Activated T-cell treated with anti-CD3 and anti-CD28 coated beads for 4 hours (primary cell): ENCODE data around the gene NPR3.
"Not testable (repeated sequence)": the region's sequence is repeated elsewhere in the genome, so short reads cannot be mapped to it uniquely, and the experiment has no call there.

ENCODE experiments used
- DNase-seq: peaks from one replicate; pipeline ENCODE4 v3.0.0-alpha.2; 2020

Gene NPR3

DNA sequence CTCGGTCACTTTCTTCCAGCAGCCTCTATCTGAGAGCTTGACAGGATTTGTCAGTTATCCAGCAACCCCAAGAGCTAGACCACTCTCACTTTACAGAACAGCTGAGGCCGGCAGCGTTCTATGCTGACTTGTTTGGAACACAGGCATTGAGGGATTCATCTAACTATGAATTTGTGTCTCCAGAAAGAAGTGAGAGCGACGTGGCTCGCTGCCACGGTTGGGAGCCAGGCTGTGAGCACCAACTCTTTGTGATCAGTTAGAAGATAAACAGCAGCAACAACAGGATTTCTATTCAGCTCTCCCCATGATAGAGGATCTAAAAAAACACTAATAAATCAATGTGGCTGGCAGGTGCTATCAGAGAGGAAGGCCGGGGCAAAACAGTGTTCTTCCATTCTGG is 58.6 kb downstream of the NPR3 start:
- DNase-seq = no peak

DNA sequence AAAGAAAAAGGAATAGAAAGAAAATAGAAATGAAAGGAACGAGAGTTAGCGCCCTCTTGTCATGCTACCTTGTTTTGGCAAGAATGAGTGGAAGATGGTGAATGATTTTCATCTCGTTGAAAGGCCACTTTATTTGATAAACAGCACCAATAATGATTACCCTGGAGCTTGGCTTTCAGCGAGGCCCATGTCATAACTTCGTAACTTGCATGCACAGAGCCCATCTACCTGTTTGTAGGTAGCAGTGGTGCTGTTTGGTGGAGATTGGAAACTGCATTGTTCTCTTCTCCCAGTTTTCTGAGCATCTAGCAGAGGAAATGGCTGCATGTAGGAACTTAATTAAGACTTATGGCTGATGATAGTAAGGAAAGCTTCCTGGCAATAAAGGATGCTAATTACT is 59.3 kb downstream of the NPR3 start:
- DNase-seq = no peak

DNA sequence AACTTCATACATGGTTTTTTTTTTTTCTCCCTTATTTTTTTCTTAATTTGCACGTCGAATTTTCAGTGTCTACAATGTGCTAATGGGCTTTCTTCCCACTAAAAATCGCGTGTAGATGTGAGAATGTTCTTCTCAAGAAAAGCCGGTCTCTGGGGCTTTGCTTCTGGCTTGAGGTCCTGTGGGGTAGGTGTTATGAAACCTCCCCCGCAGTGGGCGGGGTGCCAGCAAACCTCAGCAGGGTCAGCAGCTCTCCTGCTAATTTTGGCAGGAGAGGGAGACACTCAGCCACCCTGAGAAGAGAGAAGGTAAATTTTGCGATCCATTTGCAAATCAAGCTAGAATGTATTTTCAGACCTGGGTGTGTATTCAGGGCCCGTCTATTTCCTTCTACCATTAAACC is 59.9 kb downstream of the NPR3 start:
- no peak for DNase-seq

DNA sequence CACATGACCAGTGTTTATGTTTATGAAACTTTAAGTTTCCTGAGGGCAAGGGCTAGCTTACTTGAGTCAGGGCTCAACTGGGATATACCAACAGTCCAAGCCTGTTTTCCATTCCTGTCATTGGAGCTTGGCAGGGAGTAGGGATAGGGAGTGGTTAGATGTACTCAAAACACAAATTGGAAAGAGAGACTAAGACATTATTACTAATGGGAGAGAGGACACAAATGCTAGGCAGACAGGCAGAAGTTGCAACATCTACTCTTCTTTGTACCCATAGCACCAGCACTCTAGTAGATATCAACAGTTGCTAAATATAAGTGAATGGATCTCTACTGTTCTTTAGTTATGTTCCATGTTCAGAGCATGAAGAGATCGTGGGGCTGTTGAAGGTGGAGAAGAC is 62.8 kb downstream of the NPR3 start:
- DNase-seq = no peak

DNA sequence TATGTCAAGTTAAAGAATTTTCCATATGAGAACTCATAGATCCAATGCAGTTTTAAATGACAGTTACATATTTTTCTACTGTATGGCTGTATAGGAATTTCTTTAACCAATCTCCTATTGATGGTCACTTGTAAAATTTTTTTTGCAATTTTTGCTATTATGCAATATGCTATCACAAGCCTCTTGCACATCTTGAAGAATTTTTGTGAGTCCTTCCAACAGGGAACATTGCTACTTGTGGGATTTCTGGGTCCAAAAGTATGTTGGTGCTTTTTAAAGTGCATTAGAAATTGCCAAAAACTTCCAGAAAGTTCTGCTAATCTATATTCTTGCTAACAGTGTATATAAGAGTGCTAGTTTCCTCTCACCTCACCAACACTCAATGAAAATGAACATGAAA is 65.1 kb downstream of the NPR3 start:
- DNase-seq = no peak

DNA sequence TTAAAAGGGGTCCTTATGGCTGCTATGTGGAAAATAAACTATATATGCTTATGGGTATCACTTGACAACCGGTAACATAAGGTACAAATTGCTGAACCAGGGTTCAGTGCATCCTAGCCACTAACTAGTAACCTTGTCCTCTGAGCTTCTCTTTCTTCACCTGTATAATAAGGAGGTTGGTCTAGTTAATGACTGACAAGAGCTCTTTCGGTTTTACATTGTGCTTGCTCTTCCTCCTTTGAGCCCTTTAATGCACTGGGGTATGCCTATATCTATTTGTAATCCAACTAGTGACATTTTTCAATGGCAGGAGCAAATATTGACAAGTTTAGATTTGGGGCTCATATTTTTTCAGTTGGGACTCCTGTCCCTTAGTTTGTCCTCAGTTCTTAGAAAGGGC is 66.1 kb downstream of the NPR3 start:
- no peak for DNase-seq

DNA sequence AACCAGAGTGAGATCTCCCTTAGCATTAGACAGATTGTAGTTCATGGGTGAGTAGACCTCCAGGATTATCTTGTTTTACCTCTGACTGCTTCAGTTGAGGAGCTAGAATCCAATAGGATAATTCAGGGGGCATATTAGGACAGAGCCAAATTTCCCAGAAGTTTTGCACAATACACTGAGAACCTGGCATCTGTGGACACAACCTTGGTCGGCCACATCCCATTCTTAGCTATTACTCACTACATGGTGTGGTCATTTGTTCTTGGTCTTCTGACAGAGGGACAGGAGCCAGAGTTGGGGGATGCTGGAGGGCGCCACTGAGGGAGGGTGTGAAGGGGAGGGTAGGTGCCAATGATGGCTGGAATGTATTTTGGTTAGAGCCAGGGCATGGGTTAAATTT is 66.6 kb downstream of the NPR3 start:
- DNase-seq = no peak

DNA sequence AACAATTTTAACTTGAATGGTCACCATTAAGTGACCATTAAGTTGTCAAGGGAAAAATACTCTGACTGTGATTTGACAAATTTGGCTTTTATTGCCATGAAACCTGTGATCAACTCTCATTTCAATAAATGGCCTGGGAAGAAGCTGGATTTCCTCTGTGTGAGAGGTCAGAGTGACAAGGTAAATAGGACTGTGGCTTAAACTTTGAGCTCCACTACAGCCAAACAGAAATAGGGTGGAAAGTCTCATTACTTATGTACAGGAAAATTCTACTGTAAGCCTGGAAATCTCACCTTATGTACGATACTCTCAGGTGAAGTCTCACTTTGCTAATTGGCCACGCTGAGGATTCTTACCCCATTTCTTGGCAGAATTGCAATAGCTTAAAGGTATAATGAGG is 67.3 kb downstream of the NPR3 start:
- no peak for DNase-seq

DNA sequence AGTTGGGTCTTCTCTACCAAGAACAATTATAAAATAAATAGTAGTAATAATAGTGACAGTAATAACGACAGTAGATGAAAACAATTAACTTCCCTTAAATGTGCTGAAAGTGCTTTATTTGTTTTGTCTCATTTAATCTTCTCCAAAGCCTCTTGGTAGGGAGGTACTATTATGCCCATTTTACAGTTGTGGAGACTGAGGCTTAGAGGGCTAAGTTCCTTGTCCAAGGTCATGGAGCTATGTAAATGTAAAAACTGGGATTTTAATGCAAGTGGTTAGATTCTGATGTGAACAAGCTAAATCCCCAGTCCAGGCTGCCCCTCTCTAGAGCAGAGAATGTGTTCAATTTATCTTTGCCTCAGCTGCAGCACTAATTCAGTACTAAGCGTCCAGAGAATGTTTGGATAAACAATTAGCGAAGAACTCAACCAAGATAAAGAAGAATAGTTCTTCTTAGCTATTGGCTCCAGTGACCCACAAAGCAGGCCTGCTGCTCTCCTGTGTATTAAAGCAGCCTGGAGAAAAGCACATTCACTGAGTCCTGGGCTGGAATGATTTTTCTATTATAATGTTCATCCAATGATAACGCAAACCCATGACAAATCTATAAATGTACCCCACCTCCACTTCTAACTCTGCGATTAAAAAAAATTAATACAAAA is 68.8 kb downstream of the NPR3 start:
- no peak for DNase-seq

DNA sequence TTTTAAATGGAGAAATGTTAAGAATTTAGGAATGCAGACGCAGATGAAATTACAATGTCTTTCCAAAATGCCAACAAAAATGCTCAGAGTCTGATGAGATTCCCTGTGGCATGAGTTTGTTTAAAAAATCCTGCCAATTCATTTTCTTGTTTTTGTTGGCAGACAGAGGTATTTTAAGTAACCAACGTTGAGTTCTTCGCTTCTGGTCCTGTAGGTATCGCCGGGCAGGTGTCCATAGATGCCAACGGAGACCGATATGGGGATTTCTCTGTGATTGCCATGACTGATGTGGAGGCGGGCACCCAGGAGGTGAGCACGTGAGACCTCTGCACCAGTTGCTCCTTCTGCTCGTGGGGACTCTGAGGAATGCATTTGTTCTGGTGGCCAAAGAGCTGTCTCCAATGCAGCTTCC is 69.4 kb downstream of the NPR3 start:
- DNase-seq = no peak

DNA sequence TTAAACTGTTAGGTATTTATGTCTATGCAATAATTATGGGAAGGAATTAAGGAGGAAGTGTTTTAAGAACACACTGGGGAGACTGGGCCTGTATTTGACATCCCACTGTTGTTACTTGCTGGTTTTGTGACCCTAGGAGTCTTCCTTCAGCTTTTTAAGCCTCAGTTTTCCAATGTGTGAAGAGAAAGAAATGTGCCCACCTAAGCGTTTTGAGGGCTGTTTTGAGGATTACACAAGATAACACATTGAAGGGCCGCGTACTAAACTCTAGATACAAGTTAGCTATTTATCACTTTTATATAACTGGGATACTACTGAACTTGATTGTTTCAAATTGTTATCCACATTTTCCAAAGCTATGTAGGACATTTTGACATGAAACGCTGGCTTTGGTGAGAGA is 72.5 kb downstream of the NPR3 start:
- no peak for DNase-seq

DNA sequence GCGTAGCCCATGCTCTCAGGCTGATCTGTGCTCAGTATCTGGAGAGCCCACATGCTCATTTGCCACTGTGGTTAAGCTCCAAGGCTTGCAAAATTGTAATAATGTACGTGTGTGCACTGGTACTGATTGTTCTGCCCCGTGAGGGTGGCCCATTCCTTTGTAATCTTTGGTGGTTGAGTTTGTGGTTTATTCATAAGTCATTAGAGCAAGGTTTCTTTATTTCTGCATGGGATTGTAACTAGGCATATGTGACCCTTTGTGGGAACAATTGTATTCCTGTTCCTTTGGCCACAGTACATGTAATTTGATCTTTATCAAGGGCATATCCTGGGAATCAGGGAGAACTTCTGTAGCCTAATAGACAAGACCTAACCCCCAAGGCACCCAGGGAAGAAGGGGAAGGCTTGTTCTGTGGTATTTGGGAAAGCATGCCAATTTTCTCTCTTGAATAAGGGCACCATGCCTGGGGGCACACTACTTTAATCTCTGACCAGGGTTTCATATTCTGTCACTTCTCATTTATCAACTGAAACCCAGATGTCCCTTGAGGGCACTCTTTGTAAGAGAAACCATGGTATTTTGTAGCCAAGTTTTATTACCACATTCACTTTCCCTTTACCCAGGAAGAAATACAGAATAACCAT is 74.6 kb downstream of the NPR3 start:
- no peak for DNase-seq

DNA sequence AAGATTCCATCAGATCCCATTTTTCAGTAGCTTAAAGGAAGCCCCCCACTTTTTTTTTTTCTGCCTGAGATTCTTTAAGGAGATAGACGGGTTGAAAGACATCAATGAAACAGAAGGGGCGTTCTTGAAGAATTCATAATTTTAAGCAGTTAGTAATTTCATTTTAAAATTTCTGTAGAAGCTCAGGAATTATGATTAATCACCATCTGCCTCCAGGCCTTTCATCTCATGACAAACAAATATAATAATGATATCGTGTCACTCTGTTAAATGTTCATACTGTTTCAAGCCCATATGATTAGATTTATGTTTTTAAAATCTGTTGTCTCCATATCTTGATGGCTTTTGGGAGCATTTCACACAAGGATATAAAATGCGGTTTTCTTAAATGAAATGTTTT is 75.2 kb downstream of the NPR3 start:
- DNase-seq = no peak

DNA sequence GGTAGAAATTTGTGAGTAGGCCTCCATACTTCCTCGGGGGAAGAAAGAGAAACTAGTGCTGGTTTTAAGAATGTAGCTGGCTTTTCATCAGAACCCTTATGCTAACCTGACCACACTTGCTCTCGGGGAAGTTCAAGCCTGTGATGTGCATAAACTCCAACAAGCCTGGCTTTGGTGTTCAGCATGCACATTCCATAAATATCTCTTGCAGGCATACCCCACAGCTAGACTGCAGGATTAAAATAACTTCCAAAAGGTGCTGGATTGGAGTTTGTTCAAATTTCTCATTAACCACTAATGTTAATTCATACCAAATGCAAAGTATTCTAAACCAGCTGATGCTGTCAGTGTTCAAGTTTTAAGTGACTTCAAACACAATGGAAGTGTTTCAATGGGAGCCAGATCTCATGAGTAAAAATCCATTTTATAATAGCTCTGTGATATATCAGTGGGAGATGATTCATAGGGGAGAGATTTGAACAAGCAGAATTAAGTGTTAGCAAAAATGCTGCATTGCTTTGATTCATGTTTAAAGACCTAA is 79.4 kb downstream of the NPR3 start:
- no peak for DNase-seq

DNA sequence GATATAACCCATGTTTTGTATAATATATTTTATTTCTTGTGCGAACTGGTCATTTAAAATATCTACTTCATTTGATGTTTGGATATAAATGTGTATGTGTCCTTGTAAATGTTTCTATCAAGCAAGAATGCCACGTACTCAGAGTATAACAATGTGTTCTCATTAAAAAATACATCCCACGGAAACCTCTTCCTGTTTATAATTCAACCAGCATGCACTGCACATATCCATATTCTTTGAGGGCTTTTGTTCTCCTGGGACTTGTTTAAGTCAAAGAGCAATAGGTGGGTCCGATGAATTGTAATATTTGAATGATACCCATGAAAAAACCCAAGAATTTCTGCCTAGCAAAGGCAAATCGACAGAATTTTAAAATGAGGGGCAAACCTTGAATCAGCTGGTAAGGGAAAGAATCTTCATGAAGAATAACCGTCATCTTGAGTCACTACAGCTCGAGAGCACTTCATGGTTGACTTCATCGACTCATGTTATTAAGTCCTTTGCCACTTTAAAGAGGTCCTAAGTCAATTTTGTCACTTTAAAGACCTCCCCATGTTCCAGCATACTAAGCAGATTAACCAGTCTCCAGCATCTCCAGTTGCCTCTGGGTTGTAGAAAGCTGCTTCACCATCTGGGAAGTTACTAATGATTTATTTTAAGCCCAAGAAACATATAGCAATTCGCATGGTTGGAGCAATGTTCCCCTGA is 80.6 kb downstream of the NPR3 start:
- DNase-seq = no peak

DNA sequence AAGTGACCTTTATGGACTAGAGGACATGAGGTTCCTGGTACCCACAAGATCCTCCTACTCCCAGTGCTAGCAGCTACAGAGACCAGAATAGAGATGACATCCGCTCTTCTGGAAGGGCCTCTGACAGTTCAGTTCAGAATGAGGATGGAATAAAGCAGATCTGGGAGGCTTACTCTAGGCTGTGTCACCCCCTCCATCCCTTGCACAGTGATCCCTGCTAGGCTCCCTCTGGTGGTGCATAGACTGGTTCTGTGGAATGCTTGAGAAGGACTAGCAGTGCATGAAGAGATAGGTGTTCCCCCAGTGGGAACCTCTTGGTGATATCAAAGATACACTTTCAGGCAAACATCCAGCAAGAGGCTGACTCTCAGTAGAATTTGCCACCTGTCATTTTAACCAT is 83.0 kb downstream of the NPR3 start:
- DNase-seq = no peak

DNA sequence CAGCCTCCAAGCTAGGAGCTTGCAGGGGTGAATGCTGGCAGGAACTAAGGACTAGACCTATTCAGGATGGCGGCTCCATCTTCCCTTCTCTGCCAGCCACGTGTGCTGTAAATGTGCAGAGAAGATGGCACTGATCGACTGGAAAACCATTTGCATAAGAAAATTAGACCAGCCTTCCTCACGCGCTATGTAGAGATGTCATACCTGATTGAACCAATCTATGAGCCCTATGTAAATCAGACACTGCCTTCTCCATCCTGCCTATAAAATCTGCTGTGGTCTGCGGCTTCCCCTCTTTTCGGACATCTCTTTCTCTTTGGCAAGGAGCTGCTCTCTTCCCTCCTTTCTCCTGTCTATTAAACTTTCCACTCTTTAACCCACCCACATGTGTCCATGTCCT is 91.6 kb downstream of the NPR3 start:
- no peak for DNase-seq

DNA sequence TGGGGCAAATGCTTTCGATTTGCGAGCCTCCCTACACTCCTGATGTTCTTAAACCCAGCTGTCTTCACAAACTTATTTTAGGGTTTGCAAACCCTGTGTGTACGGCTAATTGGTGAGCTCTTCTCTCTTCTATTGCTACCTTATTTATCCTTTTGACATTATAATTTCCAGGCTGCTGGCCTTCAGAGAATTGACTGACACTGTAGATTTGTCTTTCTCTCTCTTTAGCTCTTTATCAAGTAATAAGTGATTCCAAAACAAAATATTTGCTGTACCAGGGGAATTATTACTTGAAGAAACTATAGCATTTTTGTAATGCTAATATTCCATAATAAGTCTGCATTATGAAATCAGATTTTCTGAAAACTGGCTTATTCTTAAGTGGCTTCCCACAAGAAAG is 92.5 kb downstream of the NPR3 start:
- no peak for DNase-seq

DNA sequence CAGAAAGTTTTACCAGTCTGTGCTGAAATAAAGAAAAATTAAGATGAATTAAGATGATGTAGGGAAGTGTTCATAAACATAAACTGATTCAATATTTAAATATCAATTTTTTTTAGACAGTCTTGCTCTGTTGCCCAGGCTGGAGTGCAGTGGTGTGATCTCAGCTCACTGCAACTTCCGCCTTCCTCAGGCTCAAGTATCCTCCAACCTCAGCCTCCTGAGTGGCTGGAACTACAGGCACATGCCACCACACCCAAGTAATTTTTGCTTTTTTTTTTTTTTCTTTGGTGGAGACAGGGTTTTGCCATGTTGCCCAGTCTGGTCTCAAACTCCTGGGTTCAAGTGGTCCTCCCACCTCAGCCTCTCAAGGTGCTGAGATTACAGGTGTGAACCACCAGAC is 94.3 kb downstream of the NPR3 start:
- DNase-seq = not testable (repeated sequence)

DNA sequence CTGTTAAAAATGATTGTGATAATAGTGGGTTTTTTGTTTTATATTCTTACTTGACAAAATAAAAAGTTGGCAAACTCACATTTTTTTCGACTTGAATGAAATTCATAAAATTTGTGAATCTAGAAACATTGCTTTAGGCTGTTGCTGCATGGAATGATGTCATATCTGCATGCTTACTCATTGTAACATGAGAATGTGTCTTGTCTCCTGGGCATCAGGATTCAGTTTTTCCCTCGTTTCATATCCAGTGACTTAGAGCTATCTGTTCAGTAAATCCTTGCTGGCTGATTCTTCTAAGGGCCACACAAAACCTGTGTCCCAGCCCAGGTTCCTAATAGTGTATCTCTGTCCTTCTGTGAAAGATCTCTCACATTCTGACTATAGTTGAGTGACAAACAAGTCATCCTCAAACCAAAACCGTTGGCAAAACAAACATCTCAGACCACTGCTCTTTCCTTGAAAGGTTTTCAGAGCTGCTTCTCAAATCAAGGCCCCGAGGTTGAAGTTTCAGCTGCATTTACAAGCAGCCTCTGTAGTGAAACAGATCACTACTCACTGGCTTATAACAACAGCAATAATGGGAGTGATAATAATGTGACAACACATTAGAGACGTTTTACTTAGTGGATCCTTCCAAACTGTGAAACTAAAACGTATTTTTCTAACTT is 95.0 kb downstream of the NPR3 start:
- DNase-seq = no peak

DNA sequence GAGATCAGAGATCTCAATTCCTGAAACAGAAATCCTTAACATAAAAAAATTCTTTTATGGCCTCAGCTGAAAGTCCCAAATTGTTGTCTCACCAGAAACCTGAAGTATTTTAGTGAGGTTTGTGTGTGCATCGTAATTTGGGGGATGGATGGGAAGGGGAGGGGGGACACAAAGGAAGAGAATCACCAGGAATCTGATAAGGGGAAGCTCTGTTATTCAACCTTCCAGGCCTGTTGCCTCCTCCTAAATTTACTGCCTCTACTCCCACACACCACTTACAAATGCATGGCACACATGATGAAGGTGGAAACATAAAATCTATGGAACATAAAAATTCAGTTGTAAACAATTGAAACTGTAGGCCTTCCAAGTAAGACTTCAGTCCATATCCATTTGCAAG is 97.7 kb downstream of the NPR3 start:
- no peak for DNase-seq

DNA sequence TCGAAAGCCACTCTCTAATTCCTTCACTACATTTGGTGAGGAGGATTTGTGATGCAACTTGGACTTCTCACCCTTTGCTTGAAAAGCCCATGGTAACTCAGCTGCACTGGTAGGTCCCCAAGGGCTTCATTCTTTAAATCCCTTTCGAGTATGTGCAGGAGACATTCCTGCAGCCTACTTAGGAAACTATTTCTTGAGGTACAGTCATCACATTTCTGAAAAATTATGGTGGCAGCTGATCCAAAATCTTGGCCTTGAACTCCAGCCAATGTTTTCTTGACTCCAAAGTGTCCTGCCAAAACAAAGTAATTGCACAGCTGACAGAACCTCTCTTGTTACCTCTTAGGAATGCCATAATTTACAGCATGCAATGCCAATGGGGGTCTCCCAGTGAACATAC is 99.7 kb downstream of the NPR3 start:
- no peak for DNase-seq

DNA sequence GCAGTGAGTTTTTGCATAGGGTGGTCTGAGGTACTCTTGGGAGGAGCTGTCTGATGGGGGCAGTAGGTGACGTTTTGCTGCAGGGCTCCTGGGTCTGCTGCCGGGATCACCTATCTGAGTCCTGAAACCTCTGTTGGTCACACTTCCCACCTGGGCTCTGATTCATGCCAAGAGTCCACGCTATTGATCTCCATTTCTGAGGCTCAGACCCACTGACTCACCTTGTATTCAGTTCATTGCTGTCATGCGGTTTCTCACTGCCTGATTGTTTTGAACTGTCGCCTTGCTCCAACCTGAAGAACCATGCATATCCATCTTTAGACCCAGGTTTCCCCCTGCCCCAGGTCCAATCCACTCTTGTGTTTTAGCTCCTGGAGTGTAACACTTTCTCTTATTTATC is 101.3 kb downstream of the NPR3 start:
- DNase-seq = no peak

DNA sequence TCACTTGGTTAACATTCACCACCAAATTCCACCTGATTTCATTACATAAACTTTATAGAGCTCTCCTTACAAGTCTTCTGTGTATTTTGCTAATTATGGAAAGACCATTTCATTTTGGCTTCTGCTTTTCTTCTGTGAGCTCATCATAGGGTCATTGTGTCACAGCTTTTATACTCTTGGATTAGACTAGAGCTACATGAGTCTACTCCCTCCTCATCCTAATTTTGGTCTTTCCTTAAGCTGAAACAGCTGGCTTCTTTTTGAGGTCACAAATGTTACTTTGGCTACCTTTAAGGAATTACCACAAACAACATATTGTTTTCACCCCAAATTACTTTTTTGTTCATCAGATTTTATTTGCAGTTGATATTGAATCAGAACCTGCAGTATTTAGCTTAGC is 103.0 kb downstream of the NPR3 start:
- no peak for DNase-seq
